Transverse colon (tissue), 4 donors: ENCODE results near the gene PRR20D. TPM values are rescaled to one million over a fixed set of nuclear protein-coding genes. Genes with fewer than 3 reads are reported as not detected.
"Not testable (repeated sequence)": the region's sequence is repeated elsewhere in the genome, so short reads cannot be mapped to it uniquely, and the experiment has no call there.

Source experiments
- DNase-seq: peaks from one replicate; pipeline ENCODE4 v3.0.0-alpha.2; 2019
- H3K27ac ChIP-seq, 4 donors: fragments of 200-600 bp; sonication (generic); 2 replicates each; pipeline ENCODE4 v1.5.1; 2016 to 2018; ENCODE audit warnings: inconsistent platforms in 4 of 4
- H3K27me3 ChIP-seq: fragments of 200-600 bp; sonication (generic); 2 replicates; pipeline ENCODE4 v1.5.1; 2017; ENCODE audit warnings: inconsistent platforms
- H3K36me3 ChIP-seq, 4 donors: fragments of 200-600 bp; sonication (generic); 2 replicates each; pipeline ENCODE4 v1.5.1; 2017 to 2019; ENCODE audit warnings: inconsistent platforms in 4 of 4
- H3K4me1 ChIP-seq, 4 donors: fragments of 200-600 bp; sonication (generic); 2 replicates each; pipeline ENCODE4 v1.5.1; 2017 to 2020; ENCODE audit warnings: inconsistent platforms in 4 of 4
- H3K4me3 ChIP-seq, 4 donors: fragments of 200-600 bp; sonication (generic); 1 replicate in 1 of 4; 2 replicates in 3 of 4; pipeline versions ENCODE4 v1.5.1 to v1.6.1; 2017 to 2019; ENCODE audit warnings: inconsistent platforms in 4 of 4
- H3K9me3 ChIP-seq, 2 donors: fragments of 200-600 bp; sonication (generic); 2 replicates each; pipeline ENCODE4 v1.5.1; 2017 to 2019; ENCODE audit warnings: inconsistent platforms in 2 of 2
- EP300 ChIP-seq: sonication (generic); formaldehyde crosslinking; IDR thresholded peaks from one replicate; pipeline ENCODE4 v1.6.1; 2017; ENCODE audit warnings: antibody characterized with exemption, low read depth
- POLR2A ChIP-seq: fragments of 450-650 bp; IDR thresholded peaks from one replicate; pipeline ENCODE4 v1.6.1; 2016; ENCODE audit warnings: antibody characterized with exemption, mild to moderate bottlenecking, moderate library complexity
- POLR2AphosphoS5 ChIP-seq, 3 donors: sonication (generic); formaldehyde crosslinking; IDR thresholded peaks; one replicate each; pipeline ENCODE4 v1.6.1; 2016; ENCODE audit warnings: antibody characterized with exemption in 3 of 3
- WGBS, 2 donors: methylation state at CpG; one replicate each; pipeline ENCODE4 v1.1.5; 2018; ENCODE audit warnings: low coverage in 1 of 2; 5-methylcytosine and 5-hydroxymethylcytosine counted together
- in situ Hi-C, 4 donors: fragments of 200-750 bp; cut with MboI; loops; one replicate each; pipeline versions ENCODE4 v1.15.0 to v1.15.1; 2017; ENCODE audit warnings: low sequenced_read_pairs in 3 of 4, low pct_ligation_motif_present in 1 of 4, low pct_unique_long_range_greater_than_20kb in 1 of 4
- intact Hi-C: fragments of 100-400 bp; cut with DNase I; formaldehyde crosslinking; loops from one replicate; pipeline ENCODE4 v1.15.1; 2023; ENCODE audit warnings: low total_unique reads
- total RNA-seq, 4 donors: library from RNA; depleted of rRNA; stranded (reverse); fragments of >200 nt; gene quantifications; one replicate each; pipeline ENCODE4 v1.1.0, GENCODE V29; 2016
- TF ChIP-seq, protein P1 (sequence below), 5 experiments: fragments of 200-600 bp in 3 of 5; fragments of 450-650 bp in 2 of 5; sonication (generic) in 3 of 5; IDR thresholded peaks; 1 replicate in 2 of 5; 2 replicates in 3 of 5; pipeline ENCODE4 v1.5.1; 2016 to 2017; ENCODE audit warnings: antibody characterized with exemption in 5 of 5, inconsistent platforms in 3 of 5, mild to moderate bottlenecking in 2 of 5, moderate library complexity in 1 of 5

The PRR20D gene
- total RNA-seq, 4 donors from 2014 or later = not detected

GRCh38 chr13:57137585-57137984 is 22.8 kb upstream of the PRR20D start:
- Histone ChIP-seq H3K27ac (no peak overlapping the region), H3K36me3 (no peaks in the 10 kb centered on the region), H3K27me3 (no peaks in the 10 kb centered on the region), H3K9me3 (no peaks in the 10 kb centered on the region), H3K4me3 (peak overlapping the region in 1 of 4 donors; percentile 2), H3K4me1 (peaks cover 0 to 3% (median 0%) of the 10 kb centered on the region in 4 donors)
- no peak for DNase-seq
- no peak for TF ChIP-seq POLR2A
- no peak for TF ChIP-seq POLR2AphosphoS5 (IDR thresholded peaks at IDR 0.05)
- TF ChIP-seq EP300 = no peak
- TF ChIP-seq, protein P1, sequence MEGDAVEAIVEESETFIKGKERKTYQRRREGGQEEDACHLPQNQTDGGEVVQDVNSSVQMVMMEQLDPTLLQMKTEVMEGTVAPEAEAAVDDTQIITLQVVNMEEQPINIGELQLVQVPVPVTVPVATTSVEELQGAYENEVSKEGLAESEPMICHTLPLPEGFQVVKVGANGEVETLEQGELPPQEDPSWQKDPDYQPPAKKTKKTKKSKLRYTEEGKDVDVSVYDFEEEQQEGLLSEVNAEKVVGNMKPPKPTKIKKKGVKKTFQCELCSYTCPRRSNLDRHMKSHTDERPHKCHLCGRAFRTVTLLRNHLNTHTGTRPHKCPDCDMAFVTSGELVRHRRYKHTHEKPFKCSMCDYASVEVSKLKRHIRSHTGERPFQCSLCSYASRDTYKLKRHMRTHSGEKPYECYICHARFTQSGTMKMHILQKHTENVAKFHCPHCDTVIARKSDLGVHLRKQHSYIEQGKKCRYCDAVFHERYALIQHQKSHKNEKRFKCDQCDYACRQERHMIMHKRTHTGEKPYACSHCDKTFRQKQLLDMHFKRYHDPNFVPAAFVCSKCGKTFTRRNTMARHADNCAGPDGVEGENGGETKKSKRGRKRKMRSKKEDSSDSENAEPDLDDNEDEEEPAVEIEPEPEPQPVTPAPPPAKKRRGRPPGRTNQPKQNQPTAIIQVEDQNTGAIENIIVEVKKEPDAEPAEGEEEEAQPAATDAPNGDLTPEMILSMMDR (IDR thresholded peaks at IDR 0.05) = no peak
- 54 to 56% methylated on average over 4 of the region's 4 CpGs for WGBS, 2 donors
- in situ Hi-C loops = no loop called here
- intact Hi-C loops = no loop called here

DNA sequence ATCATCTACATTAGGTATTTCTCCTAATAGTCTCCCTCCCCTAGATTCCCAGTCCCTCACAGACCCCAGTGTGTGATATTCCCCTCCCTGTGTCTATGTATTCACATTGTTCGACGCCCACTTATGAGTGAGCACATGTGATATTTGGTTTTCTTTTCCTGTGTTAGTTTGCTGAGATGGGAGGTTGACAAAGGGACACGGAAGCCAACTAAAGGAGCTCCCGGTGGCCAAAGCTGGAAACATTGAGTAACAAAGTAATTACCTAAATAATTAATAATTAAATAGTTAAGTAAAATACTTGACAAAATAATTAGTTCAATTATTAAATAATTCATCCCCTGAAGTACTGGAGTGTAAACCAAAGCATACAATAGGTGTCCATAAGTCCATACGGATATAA is 21.4 kb upstream of the PRR20D start:
- Histone ChIP-seq H3K27me3 (no peaks in the 10 kb centered on the region), H3K36me3 (no peaks in the 10 kb centered on the region), H3K27ac (no peak overlapping the region), H3K9me3 (no peaks in the 10 kb centered on the region), H3K4me1 (peaks cover 0 to 3% (median 0%) of the 10 kb centered on the region in 4 donors), H3K4me3 (no peak overlapping the region)
- 95 to 97% methylated on average over 4 to 5 of the region's 5 CpGs for WGBS, 2 donors
- in situ Hi-C loops = no loop called here
- DNase-seq = no peak
- intact Hi-C loops = no loop called here
- TF ChIP-seq, protein P1 (IDR thresholded peaks at IDR 0.05) = no peak
- TF ChIP-seq POLR2AphosphoS5 (IDR thresholded peaks at IDR 0.05) (no peak), POLR2A (no peak), EP300 (no peak)

DNA sequence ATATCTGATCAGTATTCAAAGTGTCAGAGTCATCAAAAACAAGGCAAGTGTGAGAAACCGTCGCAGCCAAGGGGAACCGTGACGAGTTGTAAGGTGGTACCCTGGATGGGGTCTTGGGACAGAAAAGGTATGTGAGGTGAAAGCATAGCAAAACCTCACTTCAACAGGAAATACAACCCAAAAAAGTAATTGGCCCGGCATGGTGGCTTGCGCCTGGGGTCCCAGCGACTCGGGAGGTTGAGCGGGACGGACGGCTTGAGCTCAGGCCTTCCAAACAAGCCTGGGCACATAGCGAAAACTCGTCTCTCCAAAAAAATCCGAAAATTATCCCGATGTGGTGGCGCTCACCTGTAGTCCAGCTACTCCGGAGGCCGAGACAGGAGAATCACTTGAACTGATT is 20.7 kb upstream of the PRR20D start:
- H3K27me3 ChIP-seq, H3K4me3 ChIP-seq, intact Hi-C loops, in situ Hi-C loops, H3K9me3 ChIP-seq, H3K36me3 ChIP-seq, H3K27ac ChIP-seq, H3K4me1 ChIP-seq, DNase-seq: not testable (repeated sequence)
- 100% methylated on average over 1 of the region's 18 CpGs; no CpG with 5 or more reads in 1 of the 2 donors for WGBS, 2 donors

DNA sequence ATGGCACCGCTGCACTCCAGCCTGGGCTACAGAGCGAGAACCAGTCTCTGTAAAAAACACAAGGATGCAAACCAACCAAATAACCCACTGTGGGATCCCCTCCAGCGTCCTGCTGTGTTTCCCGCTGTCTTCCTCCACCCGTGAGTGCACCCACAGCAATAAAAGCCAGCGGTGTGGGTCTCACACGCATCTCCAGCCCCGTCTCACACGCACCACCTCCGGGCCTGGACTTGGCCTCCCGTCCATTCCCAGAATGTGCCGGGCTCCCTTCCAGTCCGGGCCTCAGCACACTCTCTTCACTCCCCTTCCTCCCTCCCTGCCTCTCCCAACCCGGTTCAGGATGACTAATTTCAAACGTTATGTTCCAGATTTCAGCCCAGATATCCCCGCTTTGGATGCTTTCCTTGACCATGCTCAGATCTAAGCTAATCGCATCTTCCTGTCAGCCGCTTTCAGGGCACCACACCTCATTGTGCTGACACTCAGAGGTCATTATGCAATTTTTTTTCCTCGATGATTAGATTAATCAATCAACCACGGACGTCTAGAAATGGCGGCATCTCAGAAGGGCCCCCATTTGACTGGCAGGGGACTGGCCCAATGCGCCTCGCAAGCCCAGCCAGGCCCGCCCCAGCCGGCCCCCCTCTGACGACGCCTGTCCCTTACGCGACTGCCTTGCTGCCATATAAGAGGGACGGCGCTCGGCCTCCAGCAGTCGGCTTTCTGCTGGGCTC is 20.0 kb upstream of the PRR20D start, which contains the start of gene PRR20A:
Gene PRR20A (plus strand): TSS at position 684 of the 734 bp plus-strand sequence. CDS start 387 bp downstream, outside the sequence.
- H3K4me1 ChIP-seq, H3K27ac ChIP-seq, H3K36me3 ChIP-seq, in situ Hi-C loops, H3K27me3 ChIP-seq, H3K4me3 ChIP-seq, H3K9me3 ChIP-seq, DNase-seq, intact Hi-C loops: not testable (repeated sequence)
- 96% methylated on average over 10 of the region's 34 CpGs; no CpG with 5 or more reads in 1 of the 2 donors for WGBS, 2 donors

DNA sequence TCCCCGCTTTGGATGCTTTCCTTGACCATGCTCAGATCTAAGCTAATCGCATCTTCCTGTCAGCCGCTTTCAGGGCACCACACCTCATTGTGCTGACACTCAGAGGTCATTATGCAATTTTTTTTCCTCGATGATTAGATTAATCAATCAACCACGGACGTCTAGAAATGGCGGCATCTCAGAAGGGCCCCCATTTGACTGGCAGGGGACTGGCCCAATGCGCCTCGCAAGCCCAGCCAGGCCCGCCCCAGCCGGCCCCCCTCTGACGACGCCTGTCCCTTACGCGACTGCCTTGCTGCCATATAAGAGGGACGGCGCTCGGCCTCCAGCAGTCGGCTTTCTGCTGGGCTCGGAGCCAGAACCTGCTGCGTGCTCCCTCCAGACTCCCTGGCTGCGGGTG is 13.2 kb upstream of the PRR20D start, which contains the start of gene PRR20B:
Gene PRR20B (plus strand): TSS at position 301 of the 400 bp plus-strand sequence. CDS start 387 bp downstream, outside the sequence.
- no CpG with 5 or more reads among the region's 22 CpGs for WGBS, 2 donors
- in situ Hi-C loops, intact Hi-C loops: not testable (repeated sequence)

GRCh38 chr13:57148106-57148505 is 12.3 kb upstream of the PRR20D start:
- intact Hi-C loops, H3K4me1 ChIP-seq, H3K27me3 ChIP-seq, H3K4me3 ChIP-seq, DNase-seq, H3K36me3 ChIP-seq, H3K9me3 ChIP-seq, in situ Hi-C loops, H3K27ac ChIP-seq: not testable (repeated sequence)
- WGBS, 2 donors = 93 to 96% methylated on average over 9 of the region's 14 CpGs

More for the DNA sequence above, 13.2 kb upstream of the PRR20D start, which contains the start of gene PRR20B:
- not testable (repeated sequence) for H3K27me3 ChIP-seq, H3K4me1 ChIP-seq, H3K36me3 ChIP-seq, H3K27ac ChIP-seq, DNase-seq, H3K9me3 ChIP-seq, H3K4me3 ChIP-seq

- no CpG with 5 or more reads among the region's 22 CpGs for WGBS, 2 donors
- H3K27ac ChIP-seq, H3K9me3 ChIP-seq, H3K4me3 ChIP-seq, H3K36me3 ChIP-seq, H3K27me3 ChIP-seq, H3K4me1 ChIP-seq, DNase-seq, in situ Hi-C loops, intact Hi-C loops: not testable (repeated sequence)
These were observed 6.7 kb upstream of the PRR20D start, which contains the start of gene PRR20C for GRCh38 chr13:57153761-57154160. Gene PRR20C, plus strand, starts transcription at chr13:57154061. Its CDS starts 387 bp downstream, at chr13:57154448.

GRCh38 chr13:57166897-57167296 is 6.5 kb downstream of the PRR20D start, which contains the start of gene PRR20E:
Gene PRR20E, plus strand, starts transcription at chr13:57167197. Its CDS starts 387 bp downstream, at chr13:57167584.
- H3K9me3 ChIP-seq, in situ Hi-C loops, H3K27ac ChIP-seq, H3K27me3 ChIP-seq, H3K4me3 ChIP-seq, H3K36me3 ChIP-seq, H3K4me1 ChIP-seq, intact Hi-C loops, DNase-seq: not testable (repeated sequence)
- no CpG with 5 or more reads among the region's 22 CpGs for WGBS, 2 donors
